HL-60/S4 treated with retinoic acid at 250 ng/mL for 4 days and 3 days (cell line): ENCODE results near the gene CACNB1.

Experiments
- in situ Hi-C: fragments of 300-500 bp; cut with MboI; formaldehyde crosslinking; loops from 2 replicates; pipeline ENCODE4 v1.7.0; 2022; ENCODE audit warnings: low sequenced_read_pairs

CACNB1 gene

DNA sequence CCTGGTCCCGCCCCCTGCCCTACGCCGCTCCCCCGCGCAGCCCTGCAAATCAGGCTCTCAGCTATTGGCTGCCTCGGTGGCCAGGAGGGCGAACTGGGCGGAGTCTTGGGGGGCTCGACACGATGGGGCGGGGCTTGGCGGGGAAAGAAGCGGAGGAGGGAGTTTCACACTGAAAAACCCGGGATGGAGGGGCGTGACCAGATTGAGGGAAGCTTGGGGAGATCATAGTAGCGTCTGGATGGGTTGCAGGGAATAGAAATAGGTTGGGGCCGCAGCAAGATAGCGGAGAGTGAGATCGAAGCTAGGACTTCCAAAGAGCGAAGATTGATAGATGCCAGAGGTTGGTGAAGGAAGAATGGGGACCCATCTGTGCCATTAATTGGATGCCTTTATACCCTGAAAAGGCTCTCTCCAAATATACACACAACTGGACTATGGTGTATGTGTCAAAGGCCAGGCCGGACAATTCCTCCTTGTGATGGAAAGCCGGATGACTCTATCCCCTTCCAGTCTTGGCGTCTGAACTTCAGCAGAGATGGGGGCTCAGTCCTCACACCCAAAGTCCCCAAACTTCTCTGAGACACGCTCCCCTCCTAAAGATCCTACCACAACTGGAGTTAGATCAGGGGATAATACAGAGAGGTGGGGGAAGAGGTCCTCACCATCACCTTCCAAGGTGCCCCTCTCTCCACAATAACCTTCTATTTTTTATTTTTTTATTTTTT, 28.7 kb upstream of the CACNB1 start:
- in situ Hi-C loops: no loop called here

DNA sequence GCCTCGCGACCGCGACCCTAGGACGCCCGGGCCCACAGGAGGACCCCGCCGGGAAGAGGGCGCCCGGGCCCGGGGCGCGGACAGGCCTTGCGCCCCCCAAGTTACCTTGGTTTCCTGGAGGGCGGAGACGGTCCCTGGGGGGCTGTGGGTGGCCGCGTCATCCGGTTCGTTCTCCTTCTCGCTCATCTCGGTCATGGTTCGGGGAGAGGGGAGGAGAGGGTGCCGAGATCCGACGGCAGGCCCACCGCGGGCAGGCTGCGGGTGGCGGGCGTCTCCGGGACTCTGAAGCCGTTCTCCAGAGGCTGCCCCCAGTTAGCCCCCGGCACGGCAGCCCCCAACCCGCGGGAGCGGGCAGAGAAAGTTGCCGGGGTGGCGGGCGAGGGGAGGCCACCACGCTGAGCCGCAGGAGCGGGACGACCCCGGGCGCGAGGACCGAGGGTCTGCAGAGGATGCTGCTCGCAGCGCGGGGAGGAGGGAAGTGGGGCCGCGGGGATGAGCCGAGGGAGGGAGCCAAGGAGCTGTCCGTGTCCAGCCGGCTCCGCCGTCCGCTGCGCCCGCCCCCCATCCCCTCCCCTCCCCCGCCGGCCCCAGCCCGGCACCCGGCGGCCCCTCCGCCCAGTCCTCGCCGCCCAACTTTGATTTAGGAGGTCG, 28.0 kb upstream of the CACNB1 start, which contains the start of gene STAC2:
STAC2 (minus strand) TSS at position 638 of the 651 bp plus-strand sequence; CDS start at position 195, 443 bp downstream.
- in situ Hi-C loops: no loop called here

GRCh38 chr17:39224778-39225307, 27.4 kb upstream of the CACNB1 start:
- in situ Hi-C loops: no loop called here

GRCh38 chr17:39223907-39224777, 26.7 kb upstream of the CACNB1 start:
- in situ Hi-C loops: no loop called here

- in situ Hi-C loops: no loop called here
These were observed 25.7 kb upstream of the CACNB1 start for GRCh38 chr17:39222866-39223834.

DNA sequence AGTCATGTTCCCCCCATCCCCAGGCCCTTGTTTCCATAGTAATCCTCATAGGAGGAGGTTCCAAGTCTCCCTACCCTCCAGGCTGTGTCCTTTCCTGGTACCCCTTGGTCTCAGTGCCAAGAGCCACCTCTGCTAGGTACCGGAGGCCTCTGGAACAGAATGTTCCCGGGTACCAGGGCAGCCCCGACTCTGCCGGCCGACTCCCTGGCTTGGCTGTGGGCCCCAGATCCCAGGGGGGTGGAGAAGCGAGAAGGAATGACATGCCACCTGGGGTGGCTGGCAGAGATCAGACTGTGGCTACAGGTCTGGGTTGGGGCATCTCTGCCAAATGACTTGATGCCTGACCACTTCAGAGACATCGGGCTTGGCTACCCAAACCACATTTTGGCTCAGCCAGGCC, 24.7 kb upstream of the CACNB1 start:
- in situ Hi-C loops: no loop called here

GRCh38 chr17:39221572-39221971, 24.1 kb upstream of the CACNB1 start:
- in situ Hi-C loops: no loop called here

GRCh38 chr17:39219647-39220154, 22.2 kb upstream of the CACNB1 start:
- in situ Hi-C loops: no loop called here

DNA sequence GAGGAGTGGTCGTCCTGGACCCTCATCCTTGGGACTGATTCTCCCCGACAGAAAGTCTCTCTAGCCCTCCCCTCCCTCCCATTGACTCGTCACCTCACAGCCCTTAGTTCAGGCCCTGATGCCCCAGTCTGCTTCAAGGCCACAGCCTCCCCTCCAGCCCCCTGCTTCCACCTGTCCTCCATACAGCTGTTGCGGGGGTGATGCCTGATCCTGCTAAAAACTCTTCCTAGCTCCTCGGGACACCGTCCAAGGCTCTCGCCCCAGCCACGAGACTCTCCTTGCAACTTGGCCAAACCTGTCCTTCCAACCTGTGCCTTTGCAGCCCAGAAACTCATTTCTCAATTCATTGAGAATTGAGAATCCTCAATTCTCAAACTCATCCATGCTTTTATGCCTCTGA, 21.4 kb upstream of the CACNB1 start:
- in situ Hi-C loops: no loop called here

- in situ Hi-C loops: no loop called here
These were observed 20.4 kb upstream of the CACNB1 start for GRCh38 chr17:39217734-39218369.

DNA sequence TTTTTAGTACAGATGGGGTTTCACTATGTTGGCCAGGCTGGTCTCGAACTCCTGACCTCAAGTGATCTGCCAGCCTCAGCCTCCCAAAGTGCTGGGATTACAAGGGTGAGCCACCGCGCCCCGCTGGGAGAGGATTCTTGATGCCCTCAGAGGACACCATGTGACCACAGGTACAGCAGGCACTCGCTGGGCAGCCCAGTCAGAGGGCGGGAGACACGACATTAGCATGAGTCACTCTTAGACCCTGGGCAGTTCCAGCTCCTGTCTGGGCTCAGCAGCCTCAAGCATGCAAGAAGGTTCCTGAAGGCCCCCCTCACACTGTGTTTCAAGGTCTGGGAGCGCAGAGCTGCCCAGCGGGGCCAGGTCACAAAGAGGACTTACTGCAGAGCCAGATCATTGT, 16.4 kb upstream of the CACNB1 start:
- in situ Hi-C loops: no loop called here

- in situ Hi-C loops: no loop called here
These were observed 15.5 kb upstream of the CACNB1 start for GRCh38 chr17:39212841-39213480.

GRCh38 chr17:39212195-39212810, 14.8 kb upstream of the CACNB1 start:
- in situ Hi-C loops: no loop called here

- in situ Hi-C loops: no loop called here
These were observed 12.6 kb upstream of the CACNB1 start for GRCh38 chr17:39210093-39210434.

- in situ Hi-C loops: no loop called here
These were observed 12.0 kb upstream of the CACNB1 start for GRCh38 chr17:39209317-39210092.

GRCh38 chr17:39208893-39209292, 11.4 kb upstream of the CACNB1 start:
- in situ Hi-C loops: no loop called here

- in situ Hi-C loops: no loop called here
These were observed 10.7 kb upstream of the CACNB1 start for GRCh38 chr17:39208136-39208535.

DNA sequence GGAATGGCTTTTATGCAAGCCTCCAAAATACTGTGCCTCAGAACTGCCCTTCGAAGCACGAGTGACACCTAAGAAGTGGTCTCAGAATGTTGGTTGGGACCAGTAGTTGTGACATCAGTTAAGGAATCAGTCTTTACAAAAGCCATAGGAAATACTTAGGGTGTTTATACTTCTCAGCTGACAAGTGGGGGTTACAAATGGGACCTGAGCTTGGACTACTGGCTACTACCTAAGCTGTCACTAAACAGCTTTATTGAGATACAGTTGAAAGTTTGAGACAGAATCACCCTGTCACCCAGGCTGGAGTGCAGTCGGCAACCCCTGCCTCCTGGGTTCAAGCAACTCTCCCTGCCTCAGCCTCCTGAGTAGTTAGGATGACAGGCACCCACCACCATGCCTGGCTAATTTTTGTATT, 7.7 kb upstream of the CACNB1 start:
- in situ Hi-C loops: no loop called here
